SK-N-SH treated with all-trans-retinoic acid at 6 μM for 48 hours (cell line): ENCODE measurements around the gene COMMD10.

ENCODE experiments used
- ATAC-seq: fragments of 200-7000 bp; cut with Tn5 transposase; 3 replicates; pipeline ENCODE4 v1.9.1; 2020; ENCODE audit warnings: mild to moderate bottlenecking, moderate library complexity
- ARNTL ChIP-seq: fragments of 450-650 bp; formaldehyde crosslinking; IDR thresholded peaks from 2 replicates; pipeline ENCODE4 v1.5.0; 2020; ENCODE audit warnings: low read depth, mild to moderate bottlenecking, moderate library complexity, borderline replicate concordance
- BACH2 ChIP-seq: fragments of 250-450 bp; sonication (Bioruptor Pico); IDR thresholded peaks from 2 replicates; pipeline ENCODE4 v1.9.0; 2021; ENCODE audit warnings: mild to moderate bottlenecking, borderline replicate concordance
- CREB5 ChIP-seq: fragments of 250-450 bp; sonication (Bioruptor Pico); IDR thresholded peaks from 2 replicates; pipeline ENCODE4 v1.5.1; 2020; ENCODE audit warnings: low read depth, mild to moderate bottlenecking, moderate library complexity
- CSDC2 ChIP-seq: fragments of 250-450 bp; sonication (Bioruptor Pico); IDR thresholded peaks from 2 replicates; pipeline ENCODE4 v1.5.0; 2020; ENCODE audit warnings: mild to moderate bottlenecking, moderate library complexity
- CSRNP3 ChIP-seq: fragments of 250-450 bp; sonication (Bioruptor Pico); IDR thresholded peaks from 2 replicates; pipeline ENCODE4 v1.5.1; 2021; ENCODE audit warnings: mild to moderate bottlenecking, moderate library complexity
- OSR1 ChIP-seq: fragments of 250-450 bp; sonication (Bioruptor Pico); IDR thresholded peaks from 2 replicates; pipeline ENCODE4 v1.8.0; 2022; ENCODE audit warnings: moderate library complexity, mild to moderate bottlenecking, inconsistent platforms
- PATZ1 ChIP-seq: fragments of 250-450 bp; sonication (Bioruptor Pico); IDR thresholded peaks from 2 replicates; pipeline ENCODE4 v1.8.0; 2020; ENCODE audit warnings: mild to moderate bottlenecking, moderate library complexity, borderline replicate concordance
- POU6F1 ChIP-seq: fragments of 250-450 bp; sonication (Bioruptor Pico); IDR thresholded peaks from 2 replicates; pipeline ENCODE4 v1.8.0; 2021; ENCODE audit warnings: low read depth, mild to moderate bottlenecking, moderate library complexity, borderline replicate concordance
- PPARA ChIP-seq: fragments of 250-450 bp; sonication (Bioruptor Pico); IDR thresholded peaks from 2 replicates; pipeline ENCODE4 v1.5.0; 2020; ENCODE audit warnings: mild to moderate bottlenecking, borderline replicate concordance
- SNAI2 ChIP-seq: fragments of 250-450 bp; sonication (Bioruptor Pico); IDR thresholded peaks from 2 replicates; pipeline ENCODE4 v1.5.0; 2020; ENCODE audit warnings: mild to moderate bottlenecking, moderate library complexity
- TOX ChIP-seq: fragments of 250-450 bp; sonication (Bioruptor Pico); IDR thresholded peaks from 2 replicates; pipeline ENCODE4 v1.8.0; 2021; ENCODE audit warnings: mild to moderate bottlenecking, moderate library complexity, borderline replicate concordance
- ZC3H10 ChIP-seq: fragments of 250-450 bp; sonication (Bioruptor Pico); IDR thresholded peaks from 2 replicates; pipeline ENCODE4 v1.5.1; 2021; ENCODE audit warnings: mild to moderate bottlenecking, moderate library complexity
- ZFP3 ChIP-seq: fragments of 250-450 bp; sonication (Bioruptor Pico); IDR thresholded peaks from 2 replicates; pipeline ENCODE4 v1.5.0; 2020; ENCODE audit warnings: mild to moderate bottlenecking, moderate library complexity
- ZFP30 ChIP-seq: fragments of 450-650 bp; formaldehyde crosslinking; IDR thresholded peaks from 2 replicates; pipeline ENCODE4 v1.5.0; 2022; ENCODE audit warnings: mild to moderate bottlenecking, moderate library complexity
- ZNF565 ChIP-seq: fragments of 450-650 bp; formaldehyde crosslinking; conservative IDR thresholded peaks from 2 replicates; pipeline ENCODE4 v1.5.0; 2020; ENCODE audit warnings: low read depth, mild to moderate bottlenecking, moderate library complexity
- ZNF8 ChIP-seq: fragments of 450-650 bp; formaldehyde crosslinking; IDR thresholded peaks from 2 replicates; pipeline ENCODE4 v1.5.0; 2020; ENCODE audit warnings: mild to moderate bottlenecking, moderate library complexity

COMMD10 gene

GRCh38 chr5:116315531-116315930, 230.7 kb downstream of the COMMD10 start:
- TF ChIP-seq SNAI2 (CRISPR knock-in tag) (no peak), BACH2 (CRISPR knock-in tag) (no peak)
- TF ChIP-seq, all 23 proteins: peak for 0
- ATAC-seq = no peak

- no peak for ATAC-seq
- TF ChIP-seq OSR1 = no peak
- TF ChIP-seq CSDC2 (CRISPR knock-in tag) = no peak
- TF ChIP-seq TOX (CRISPR knock-in tag) = no peak
- no peak for TF ChIP-seq ZNF8 (CRISPR knock-in tag)
- no peak for TF ChIP-seq ZFP30
- no peak for TF ChIP-seq ZFP3 (CRISPR knock-in tag)
Measured at GRCh38 chr5:116318091-116318854, 233.4 kb downstream of the COMMD10 start.

GRCh38 chr5:116320486-116320885, 235.7 kb downstream of the COMMD10 start:
- no peak for TF ChIP-seq POU6F1
- TF ChIP-seq, all 23 proteins: peak for 0

GRCh38 chr5:116329503-116329902, 244.7 kb downstream of the COMMD10 start:
- ATAC-seq = no peak
- TF ChIP-seq TOX (CRISPR knock-in tag) = no peak
- TF ChIP-seq POU6F1 = no peak
- TF ChIP-seq CSRNP3 (CRISPR knock-in tag) = no peak

More at GRCh38 chr5:116320486-116320885, 235.7 kb downstream of the COMMD10 start:
- no peak for ATAC-seq

- TF ChIP-seq ARNTL (CRISPR knock-in tag) = no peak
- no peak for TF ChIP-seq CREB5 (CRISPR knock-in tag)
- no peak for TF ChIP-seq ZC3H10 (CRISPR knock-in tag)
- TF ChIP-seq CSDC2 (CRISPR knock-in tag) = no peak
- no peak for TF ChIP-seq ZFP30
- no peak for TF ChIP-seq ZNF565
- TF ChIP-seq PPARA = no peak
- no peak for TF ChIP-seq TOX (CRISPR knock-in tag)
- no peak for TF ChIP-seq PATZ1 (CRISPR knock-in tag)
- ATAC-seq = no peak
Measured at GRCh38 chr5:116340799-116341198, 256.0 kb downstream of the COMMD10 start.
